ENCODE results near the gene HUNK.
"Not testable (repeated sequence)": the region's sequence is repeated elsewhere in the genome, so short reads cannot be mapped to it uniquely, and the experiment has no call there.

The HUNK gene

GRCh38 chr21:31921079-31921478 is 48.3 kb downstream of the HUNK start:
- DNase-seq (ENCODE audit: low spot score), result no peak

- no peak for DNase-seq (ENCODE audit: low spot score)
Measured at GRCh38 chr21:31922881-31923280, 50.1 kb downstream of the HUNK start.

- DNase-seq (ENCODE audit: low spot score), result no peak
Measured at GRCh38 chr21:31923756-31924155, 50.9 kb downstream of the HUNK start.

GRCh38 chr21:31924548-31924947 is 51.7 kb downstream of the HUNK start:
- no peak for DNase-seq (ENCODE audit: low spot score)

- DNase-seq (ENCODE audit: low spot score), result no peak
Measured at GRCh38 chr21:31926498-31926897, 53.7 kb downstream of the HUNK start.

- no peak for DNase-seq (ENCODE audit: low spot score)
Measured at GRCh38 chr21:31927689-31928353, 55.0 kb downstream of the HUNK start.

- no peak for DNase-seq (ENCODE audit: low spot score)
Measured at GRCh38 chr21:31928656-31929055, 55.8 kb downstream of the HUNK start.

- DNase-seq (ENCODE audit: low spot score), result no peak
Measured at GRCh38 chr21:31929548-31929947, 56.7 kb downstream of the HUNK start.

- DNase-seq (ENCODE audit: low spot score), result no peak
Measured at GRCh38 chr21:31930001-31930400, 57.2 kb downstream of the HUNK start.

GRCh38 chr21:31931644-31932469 is 59.0 kb downstream of the HUNK start:
- no peak for DNase-seq (ENCODE audit: low spot score)

GRCh38 chr21:31932470-31932764 is 59.6 kb downstream of the HUNK start:
- DNase-seq (ENCODE audit: low spot score), result no peak

GRCh38 chr21:31937303-31937702 is 64.5 kb downstream of the HUNK start:
- no peak for DNase-seq (ENCODE audit: low spot score)

- DNase-seq (ENCODE audit: low spot score), result no peak
Measured at GRCh38 chr21:31938330-31939301, 65.8 kb downstream of the HUNK start.

GRCh38 chr21:31941694-31942093 is 68.9 kb downstream of the HUNK start:
- no peak for DNase-seq (ENCODE audit: low spot score)

GRCh38 chr21:31943561-31943960 is 70.7 kb downstream of the HUNK start:
- DNase-seq (ENCODE audit: low spot score), result no peak

GRCh38 chr21:31945141-31945540 is 72.3 kb downstream of the HUNK start:
- DNase-seq (ENCODE audit: low spot score), result no peak

GRCh38 chr21:31945546-31945945 is 72.7 kb downstream of the HUNK start:
- no peak for DNase-seq (ENCODE audit: low spot score)

- DNase-seq (ENCODE audit: low spot score), result no peak
Measured at GRCh38 chr21:31946231-31946630, 73.4 kb downstream of the HUNK start.

- not testable (repeated sequence) for DNase-seq (ENCODE audit: low spot score)
Measured at GRCh38 chr21:31946876-31947550, 74.2 kb downstream of the HUNK start.

- DNase-seq (ENCODE audit: low spot score), result no peak
Measured at GRCh38 chr21:31948676-31949075, 75.9 kb downstream of the HUNK start.

- DNase-seq (ENCODE audit: low spot score), result no peak
Measured at GRCh38 chr21:31952828-31953227, 80.0 kb downstream of the HUNK start.

- no peak for DNase-seq (ENCODE audit: low spot score)
Measured at GRCh38 chr21:31957631-31958030, 84.8 kb downstream of the HUNK start.

Data from COLO829 (cell line).